ENCODE measurements around the gene SULT6B1.
"Not testable (repeated sequence)": the region's sequence is repeated elsewhere in the genome, so short reads cannot be mapped to it uniquely, and the experiment has no call there.

Gene SULT6B1

GRCh38 chr2:37188570-37188969 is at the start of gene SULT6B1:
Gene SULT6B1 (minus strand): TSS chr2:37188670. CDS start chr2:37188640, 30 bp downstream.
- no peak for DNase-seq
- intact Hi-C loops (cut with DNase I): no loop called here

- peak in 5 of 10 donors; percentile 15 to 85 (median 67) for DNase-seq
- intact Hi-C loops (cut with DNase I): loop anchor here (5.0 kb wide), 1 partner anchor 90 kb away; the partner anchor contains the start of gene PRKD3
Measured at GRCh38 chr2:37232131-37232933, 43.9 kb upstream of the SULT6B1 start.

- intact Hi-C loops (cut with DNase I): loop anchor here (2.0 to 5.0 kb wide), 2 partner anchors 35 to 91 kb away; partner anchors contain the start of genes CEBPZOS and PRKD3
- DNase-seq: peak; percentile 84 to 98 (median 94)
Measured at GRCh38 chr2:37231241-37232130, 43.0 kb upstream of the SULT6B1 start, which contains the start of the genes CEBPZ and NDUFAF7. Gene CEBPZ (minus strand): TSS chr2:37231596. CDS start chr2:37231567, 29 bp downstream. Gene NDUFAF7 (plus strand): TSS chr2:37231658. CDS start chr2:37231706, 48 bp downstream.

- intact Hi-C loops (cut with DNase I): loop anchor here (2.0 to 5.0 kb wide), 2 partner anchors 34 to 92 kb away; partner anchors contain the start of genes CEBPZOS and PRKD3
- no peak for DNase-seq
Measured at GRCh38 chr2:37230581-37230980, 42.1 kb upstream of the SULT6B1 start.

- intact Hi-C loops (cut with DNase I): no loop called here
- no peak for DNase-seq
Measured at GRCh38 chr2:37228788-37229187, 40.3 kb upstream of the SULT6B1 start.

- intact Hi-C loops (cut with DNase I): no loop called here
- no peak for DNase-seq
Measured at GRCh38 chr2:37226863-37227262, 38.4 kb upstream of the SULT6B1 start.

- intact Hi-C loops (cut with DNase I); DNase-seq: not testable (repeated sequence)
Measured at GRCh38 chr2:37225129-37225528, 36.7 kb upstream of the SULT6B1 start.

GRCh38 chr2:37224063-37224462 is 35.6 kb upstream of the SULT6B1 start:
- intact Hi-C loops (cut with DNase I): no loop called here
- no peak for DNase-seq

GRCh38 chr2:37223131-37223530 is 34.7 kb upstream of the SULT6B1 start:
- intact Hi-C loops (cut with DNase I): no loop called here
- DNase-seq: no peak

- intact Hi-C loops (cut with DNase I): no loop called here
- DNase-seq: no peak
Measured at GRCh38 chr2:37219046-37219445, 30.6 kb upstream of the SULT6B1 start.

GRCh38 chr2:37215250-37215649 is 26.8 kb upstream of the SULT6B1 start:
- no peak for DNase-seq
- intact Hi-C loops (cut with DNase I): no loop called here

- intact Hi-C loops (cut with DNase I): no loop called here
- DNase-seq: no peak
Measured at GRCh38 chr2:37211939-37212338, 23.5 kb upstream of the SULT6B1 start.

- intact Hi-C loops (cut with DNase I): no loop called here
Measured at GRCh38 chr2:37211212-37211611, 22.7 kb upstream of the SULT6B1 start.

GRCh38 chr2:37206760-37207159 is 18.3 kb upstream of the SULT6B1 start:
- intact Hi-C loops (cut with DNase I); DNase-seq: not testable (repeated sequence)

More at GRCh38 chr2:37211212-37211611, 22.7 kb upstream of the SULT6B1 start:
- no peak for DNase-seq

- intact Hi-C loops (cut with DNase I): no loop called here
- DNase-seq: no peak
Measured at GRCh38 chr2:37205689-37206341, 17.3 kb upstream of the SULT6B1 start.

- DNase-seq; intact Hi-C loops (cut with DNase I): not testable (repeated sequence)
Measured at GRCh38 chr2:37205071-37205661, 16.7 kb upstream of the SULT6B1 start.

GRCh38 chr2:37203708-37204107 is 15.2 kb upstream of the SULT6B1 start:
- no peak for DNase-seq
- intact Hi-C loops (cut with DNase I): no loop called here

GRCh38 chr2:37201766-37202165 is 13.3 kb upstream of the SULT6B1 start:
- DNase-seq: no peak
- intact Hi-C loops (cut with DNase I): no loop called here

GRCh38 chr2:37201208-37201607 is 12.7 kb upstream of the SULT6B1 start:
- intact Hi-C loops (cut with DNase I): no loop called here
- no peak for DNase-seq

- intact Hi-C loops (cut with DNase I): loop anchor here (10.0 kb wide), 1 partner anchor 114 kb away; the partner anchor contains the start of genes GPATCH11 and HEATR5B
- DNase-seq: no peak
Measured at GRCh38 chr2:37198681-37199065, 10.2 kb upstream of the SULT6B1 start.

Measured in posterior cingulate gyrus (tissue), 11 donors.